Retina (tissue), 1 donor: Measurements from ENCODE around the gene DCAF12.
A peak's percentile ranks its signal among the peaks of the same experiment; 100 is the strongest.
"Not testable (repeated sequence)": the region's sequence is repeated elsewhere in the genome, so short reads cannot be mapped to it uniquely, and the experiment has no call there.

Experiments
- DNase-seq: peaks from one replicate; pipeline ENCODE4 v3.0.0-alpha.2; 2016

DCAF12 gene

GRCh38 chr9:34059281-34059680, 67.2 kb downstream of the DCAF12 start:
- DNase-seq: no peak

DNA sequence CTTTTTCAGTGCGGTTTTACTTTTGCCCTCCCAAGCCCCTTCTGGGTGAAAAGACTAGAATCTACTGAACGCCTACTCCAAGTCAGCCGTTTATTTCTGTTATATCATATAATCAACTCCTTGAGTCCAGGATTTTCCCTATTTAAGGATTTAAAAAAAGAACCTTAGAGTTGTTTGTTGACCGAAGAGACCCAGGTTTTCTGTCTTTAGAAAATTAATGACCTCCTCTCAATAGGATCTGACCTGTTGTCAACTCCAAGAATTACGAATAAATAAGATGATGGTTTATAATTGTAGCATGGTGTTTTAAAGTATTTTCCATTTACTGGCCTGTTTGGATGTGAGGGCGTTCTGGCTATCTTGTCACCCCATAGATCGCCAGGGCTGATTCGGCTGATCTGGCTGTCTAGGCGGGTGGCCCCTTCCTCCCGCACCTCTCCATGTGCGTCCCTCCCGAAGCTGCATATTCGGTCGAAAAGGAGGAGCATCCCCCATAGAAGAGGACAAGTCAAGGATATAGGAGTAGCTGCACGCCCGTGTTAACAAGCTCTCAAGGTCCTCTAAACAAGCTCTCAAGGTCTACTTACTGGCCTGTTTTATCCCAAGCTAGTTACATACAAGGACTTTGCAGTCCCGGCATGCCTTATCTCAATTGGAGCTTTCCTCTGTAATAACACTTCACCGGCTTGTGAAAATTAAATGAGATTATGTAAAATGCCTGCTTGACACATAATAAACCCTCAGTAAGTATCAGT, 76.7 kb downstream of the DCAF12 start:
- DNase-seq: no peak

- peak; percentile 100 for DNase-seq
These were observed 77.5 kb downstream of the DCAF12 start, which contains the start of gene UBAP2 for GRCh38 chr9:34048727-34049629. TSS of gene UBAP2 (minus strand) at chr9:34048887. CDS start at chr9:34017148, 31,739 bp downstream.

- DNase-seq: no peak
These were observed 78.4 kb downstream of the DCAF12 start for GRCh38 chr9:34047864-34048726.

GRCh38 chr9:34046784-34047379, 79.6 kb downstream of the DCAF12 start:
- no peak for DNase-seq

DNA sequence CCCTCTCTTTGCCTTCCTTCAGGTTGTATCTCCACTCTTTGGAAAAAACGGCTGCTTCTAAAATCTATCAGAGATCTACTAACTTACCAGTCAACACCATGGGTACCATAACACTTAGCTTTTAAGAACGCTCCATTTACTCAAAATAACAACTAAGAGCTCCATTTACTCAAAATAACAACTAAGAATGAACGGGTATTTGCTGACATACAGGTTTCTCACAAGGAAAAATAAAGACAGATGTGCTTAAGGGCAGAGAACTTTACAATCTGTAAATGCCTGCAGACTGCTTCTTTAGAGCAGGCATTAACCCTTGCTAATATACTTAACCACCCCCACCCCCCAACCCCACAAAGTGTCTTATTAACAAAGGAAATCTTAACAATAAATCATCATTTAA, 80.6 kb downstream of the DCAF12 start:
- DNase-seq: no peak

GRCh38 chr9:34042074-34042473, 84.4 kb downstream of the DCAF12 start:
- not testable (repeated sequence) for DNase-seq

DNA sequence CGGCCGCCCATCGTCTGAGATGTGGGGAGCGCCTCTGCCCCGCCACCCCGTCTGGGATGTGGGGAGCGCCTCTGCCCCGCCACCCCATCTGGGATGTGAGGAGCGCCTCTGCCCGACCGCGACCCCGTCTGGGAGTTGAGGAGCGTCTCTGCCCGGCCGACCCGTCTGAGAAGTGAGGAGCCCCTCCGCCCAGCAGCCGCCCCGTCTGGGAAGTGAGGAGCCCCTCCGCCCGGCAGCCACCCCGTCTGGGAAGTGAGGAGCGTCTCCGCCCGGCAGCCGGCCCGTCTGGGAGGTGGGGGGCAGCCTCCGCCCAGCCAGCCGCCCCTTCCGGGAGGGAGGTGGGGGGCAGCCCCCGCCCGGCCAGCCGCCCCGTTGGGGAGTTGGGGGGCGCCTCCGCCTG, 87.6 kb downstream of the DCAF12 start:
- DNase-seq: not testable (repeated sequence)

- no peak for DNase-seq
These were observed 88.9 kb downstream of the DCAF12 start for GRCh38 chr9:34037626-34038025.

- DNase-seq: no peak
These were observed 89.9 kb downstream of the DCAF12 start for GRCh38 chr9:34036625-34037024.
